Measurements from ENCODE around the gene AKAP11. TPM values are rescaled to one million over a fixed set of nuclear protein-coding genes. Genes with fewer than 3 reads are reported as not detected.

The AKAP11 gene
- total and polyA plus RNA-seq, 2 of the 8 experiments (the other 6 are each of a cell fraction or from before 2014, with no cell fraction given) = 4.5 to 21.9 TPM

DNA sequence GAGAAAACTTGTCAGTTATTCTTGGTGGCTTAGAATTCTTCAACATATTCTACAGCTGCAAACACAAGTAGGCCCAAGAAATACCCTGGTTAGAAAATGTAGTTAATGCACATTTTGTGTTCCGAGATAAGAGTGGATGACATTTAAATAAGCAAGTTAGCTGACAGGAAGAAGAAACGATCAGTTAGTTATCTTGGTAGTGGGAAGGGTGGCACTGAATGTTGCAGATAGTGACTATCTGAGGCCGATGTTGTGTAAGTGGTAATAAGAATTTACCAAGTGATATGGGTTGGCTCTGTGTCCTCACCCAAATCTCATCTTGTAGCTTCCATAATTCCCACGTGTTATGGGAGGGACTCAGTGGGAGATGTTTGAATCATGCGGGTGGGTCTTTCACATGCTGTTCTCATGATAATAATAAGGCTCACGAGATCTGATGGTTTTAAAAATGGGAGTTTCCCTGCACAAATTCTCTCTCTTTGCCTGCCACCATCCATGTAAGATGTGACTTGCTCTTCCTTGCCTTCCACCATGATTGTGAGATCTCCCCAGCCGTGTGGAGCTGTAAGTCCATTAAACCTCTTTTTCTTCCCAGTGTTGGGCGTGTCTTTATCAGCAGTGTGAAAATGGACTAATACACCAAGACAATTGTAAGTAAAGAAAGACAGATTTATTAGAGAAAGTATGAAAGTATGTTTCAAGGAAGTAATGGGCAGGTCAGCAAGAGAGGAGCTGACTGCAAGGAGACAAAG, 10.9 kb upstream of the AKAP11 start (continued):
- TF ChIP-seq POU5F1 (IDR thresholded peaks at IDR 0.05; ENCODE audit: low read depth, low read length) = no peak
- no peak for TF ChIP-seq MAFK (IDR thresholded peaks at IDR 0.05; ENCODE audit: low read depth, low read length)
- TF ChIP-seq EGR1 (IDR thresholded peaks at IDR 0.05; ENCODE audit: borderline replicate concordance, low read depth, low read length) = no peak
- no peak for TF ChIP-seq ASH2L (IDR thresholded peaks at IDR 0.05; ENCODE audit: low read length)
